ENCODE results near the gene NUP85. TPM values are rescaled to one million over a fixed set of nuclear protein-coding genes. Genes with fewer than 3 reads are reported as not detected.

NUP85 gene
- total RNA-seq, 1 donor from 2014 or later: 66.8 TPM

GRCh38 chr17:75232786-75233185 lies 27.3 kb downstream of the NUP85 start:
- TF ChIP-seq, protein P1, sequence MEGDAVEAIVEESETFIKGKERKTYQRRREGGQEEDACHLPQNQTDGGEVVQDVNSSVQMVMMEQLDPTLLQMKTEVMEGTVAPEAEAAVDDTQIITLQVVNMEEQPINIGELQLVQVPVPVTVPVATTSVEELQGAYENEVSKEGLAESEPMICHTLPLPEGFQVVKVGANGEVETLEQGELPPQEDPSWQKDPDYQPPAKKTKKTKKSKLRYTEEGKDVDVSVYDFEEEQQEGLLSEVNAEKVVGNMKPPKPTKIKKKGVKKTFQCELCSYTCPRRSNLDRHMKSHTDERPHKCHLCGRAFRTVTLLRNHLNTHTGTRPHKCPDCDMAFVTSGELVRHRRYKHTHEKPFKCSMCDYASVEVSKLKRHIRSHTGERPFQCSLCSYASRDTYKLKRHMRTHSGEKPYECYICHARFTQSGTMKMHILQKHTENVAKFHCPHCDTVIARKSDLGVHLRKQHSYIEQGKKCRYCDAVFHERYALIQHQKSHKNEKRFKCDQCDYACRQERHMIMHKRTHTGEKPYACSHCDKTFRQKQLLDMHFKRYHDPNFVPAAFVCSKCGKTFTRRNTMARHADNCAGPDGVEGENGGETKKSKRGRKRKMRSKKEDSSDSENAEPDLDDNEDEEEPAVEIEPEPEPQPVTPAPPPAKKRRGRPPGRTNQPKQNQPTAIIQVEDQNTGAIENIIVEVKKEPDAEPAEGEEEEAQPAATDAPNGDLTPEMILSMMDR (IDR thresholded peaks at IDR 0.05): no peak
- Histone ChIP-seq H3K4me3 (no peak overlapping the region), H3K9me3 (no peaks in the 10 kb centered on the region), H3K27me3 (ENCODE audit: low read depth) (no peaks in the 10 kb centered on the region), H3K36me3 (peaks cover 98% of the 10 kb centered on the region), H3K4me1 (peaks cover 20% of the 10 kb centered on the region), H3K27ac (no peak overlapping the region)
- ATAC-seq: no peak
- intact Hi-C loops (cut with DNase I): no loop called here
- DNase-seq: no peak

DNA sequence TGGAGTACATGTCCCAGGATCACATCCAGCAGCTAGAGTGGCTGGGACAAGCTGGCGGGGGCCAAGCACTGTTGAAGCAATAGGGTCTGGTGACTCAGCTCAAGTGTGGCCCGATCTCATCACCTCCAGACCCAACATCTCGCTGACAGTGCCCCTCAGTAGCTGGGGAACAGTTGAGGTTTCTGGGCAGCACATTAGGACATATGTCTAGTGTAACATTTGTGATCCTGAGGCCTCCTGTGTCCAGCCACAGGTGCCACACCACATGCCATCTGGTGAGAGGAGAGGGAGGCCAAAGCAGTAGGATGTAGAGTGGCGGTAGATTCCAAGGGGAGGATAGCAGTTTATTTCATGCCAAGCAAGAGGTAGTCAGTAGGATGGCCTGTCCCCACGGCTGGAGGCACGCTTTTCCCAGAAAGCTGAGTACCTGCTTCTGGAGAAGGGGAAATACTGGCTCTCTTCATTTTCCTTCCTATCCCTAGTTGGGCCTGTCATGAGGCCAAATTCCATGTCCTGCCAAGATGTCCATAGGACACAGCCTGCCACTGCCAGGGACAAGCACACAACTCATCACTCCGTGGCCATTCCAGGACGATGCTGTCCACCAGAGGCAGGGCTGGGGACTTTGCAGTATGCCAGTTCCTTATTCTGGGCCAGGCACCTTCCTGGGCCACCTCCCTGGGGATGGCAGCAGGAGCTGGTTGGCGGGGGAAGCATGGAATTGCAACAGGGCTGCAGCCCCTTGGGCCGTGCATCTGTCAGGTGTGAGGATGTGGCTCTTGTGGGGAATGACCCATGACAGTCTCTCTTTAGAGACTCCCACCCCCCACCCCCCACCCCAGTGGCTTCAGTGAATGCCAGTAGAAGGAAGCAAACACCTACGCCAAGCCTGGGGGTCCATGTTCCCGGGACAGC lies 31.9 kb downstream of the NUP85 start:
- Histone ChIP-seq H3K36me3 (peaks cover 100% of the 10 kb centered on the region), H3K4me3 (no peak overlapping the region), H3K9me3 (no peaks in the 10 kb centered on the region), H3K27ac (no peak overlapping the region), H3K4me1 (no peaks in the 10 kb centered on the region), H3K27me3 (ENCODE audit: low read depth) (no peaks in the 10 kb centered on the region)
- TF ChIP-seq, protein P1 (IDR thresholded peaks at IDR 0.05): no peak
- intact Hi-C loops (cut with DNase I): no loop called here
- ATAC-seq: no peak
- DNase-seq: no peak

GRCh38 chr17:75238020-75238580 lies 32.6 kb downstream of the NUP85 start:
- intact Hi-C loops (cut with DNase I): no loop called here
- Histone ChIP-seq H3K27ac (peak overlapping the region; percentile 4), H3K4me1 (no peaks in the 10 kb centered on the region), H3K36me3 (peaks cover 100% of the 10 kb centered on the region), H3K27me3 (ENCODE audit: low read depth) (no peaks in the 10 kb centered on the region), H3K9me3 (no peaks in the 10 kb centered on the region), H3K4me3 (no peak overlapping the region)
- TF ChIP-seq, protein P1 (IDR thresholded peaks at IDR 0.05): no peak
- ATAC-seq: no peak
- no peak for DNase-seq

GRCh38 chr17:75238684-75239191 lies 33.3 kb downstream of the NUP85 start:
- intact Hi-C loops (cut with DNase I): no loop called here
- no peak for DNase-seq
- ATAC-seq: peak; percentile 70 to 71

DNA sequence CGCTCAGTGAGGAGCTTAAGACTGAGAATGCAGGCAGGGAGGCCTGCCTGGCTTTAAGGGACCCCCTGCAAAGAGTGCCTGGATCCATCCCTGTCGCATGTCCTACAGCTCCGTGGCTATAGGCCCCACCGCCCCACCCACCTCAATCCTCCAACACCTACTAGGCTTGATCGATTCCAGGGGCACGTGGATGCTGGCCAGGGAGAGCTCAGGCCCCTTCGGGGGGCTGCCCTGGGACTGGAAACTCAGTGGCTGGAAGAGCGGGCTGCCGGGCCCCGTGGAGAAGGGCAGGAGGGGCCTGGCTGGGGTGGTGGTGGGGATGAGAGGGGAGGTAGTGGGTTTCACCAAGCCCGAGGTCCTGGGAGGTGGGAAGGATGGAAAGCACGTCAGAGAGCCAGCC lies 33.7 kb downstream of the NUP85 start:
- intact Hi-C loops (cut with DNase I): no loop called here
- Histone ChIP-seq H3K36me3 (peaks cover 100% of the 10 kb centered on the region), H3K9me3 (no peaks in the 10 kb centered on the region), H3K27ac (peak overlapping the region; percentile 4), H3K4me1 (no peaks in the 10 kb centered on the region), H3K27me3 (ENCODE audit: low read depth) (no peaks in the 10 kb centered on the region), H3K4me3 (no peak overlapping the region)
- TF ChIP-seq, protein P1 (IDR thresholded peaks at IDR 0.05): no peak
- ATAC-seq (no peak), DNase-seq (no peak)

More at GRCh38 chr17:75238684-75239191, 33.3 kb downstream of the NUP85 start:
- Histone ChIP-seq H3K27me3 (ENCODE audit: low read depth) (no peaks in the 10 kb centered on the region), H3K4me1 (no peaks in the 10 kb centered on the region), H3K27ac (peak overlapping the region; percentile 4), H3K9me3 (no peaks in the 10 kb centered on the region), H3K4me3 (no peak overlapping the region), H3K36me3 (peaks cover 100% of the 10 kb centered on the region)
- TF ChIP-seq, protein P1 (IDR thresholded peaks at IDR 0.05): peak; percentile 80

All from lower lobe of right lung (tissue), 2 donors.